ENCODE measurements around the gene GALNT18. TPM values are rescaled to one million over a fixed set of nuclear protein-coding genes. Genes with fewer than 3 reads are reported as not detected.

Gene GALNT18
- total and polyA plus RNA-seq, 2 experiments from 2014 or later: 4.3 to 10.8 TPM

DNA sequence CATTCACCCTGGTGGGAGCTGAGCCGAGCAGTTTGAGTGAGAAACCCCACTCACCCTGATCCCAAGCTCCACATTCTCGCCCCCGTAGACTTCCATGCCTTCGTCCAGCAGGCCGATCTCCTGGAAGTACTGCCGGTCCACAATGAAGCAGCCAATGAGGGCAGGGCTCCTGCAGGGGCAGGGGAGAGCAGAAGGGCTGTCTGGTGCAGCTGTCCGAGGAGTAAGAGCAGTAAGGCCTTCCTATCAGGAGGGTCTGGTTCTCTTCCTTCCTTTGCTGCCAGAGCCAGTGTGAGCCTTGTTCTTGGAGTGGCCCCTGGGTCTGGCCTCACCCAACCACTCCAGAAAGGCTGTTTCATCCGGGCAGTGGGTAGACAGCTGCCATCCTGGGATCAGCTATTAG, 249.3 kb downstream of the GALNT18 start:
- Histone ChIP-seq H3K9me2 (ENCODE audit: insufficient read depth) (no peaks in the 10 kb centered on the region), H3K4me2 (no peak overlapping the region), H3K4me3 (no peak overlapping the region), H2AFZ (no peak overlapping the region), H4K20me1 (replicated peaks; ENCODE audit: insufficient read depth) (no peaks in the 10 kb centered on the region), H3K27ac (ENCODE audit: low read depth) (no peak overlapping the region), H3K79me2 (replicated peaks; ENCODE audit: insufficient read depth) (no peaks in the 10 kb centered on the region), H3K36me3 (ENCODE audit: insufficient read depth) (no peaks in the 10 kb centered on the region), H3K27me3 (ENCODE audit: insufficient read depth) (no peaks in the 10 kb centered on the region), H3F3A (replicated peaks; ENCODE audit: low read depth) (no peaks in the 10 kb centered on the region), H3K4me1 (ENCODE audit: insufficient read depth) (peaks cover 7% of the 10 kb centered on the region; the same call in 1 of the 2 replicates)
- DNase-seq (ENCODE audit: low spot score) (no peak), ATAC-seq (no peak)
- no peak overlapping the region for H3K27ac Mint-ChIP-seq
- H3K36me3 Mint-ChIP-seq (ENCODE audit: low read depth): 0 out of 3 replicates have a peak, but pooled peaks cover 3% of the 10 kb centered on the region
- H3K27me3 Mint-ChIP-seq (ENCODE audit: insufficient read depth, low read depth, poor library complexity): peaks cover 2% of the 10 kb centered on the region
- no peak overlapping the region for H3K4me3 Mint-ChIP-seq
- no peaks in the 10 kb centered on the region; the same call in 2 of the 3 replicates for H3K9me3 Mint-ChIP-seq
- no peak for TF ChIP-seq REST (IDR thresholded peaks at IDR 0.05; ENCODE audit: unreplicated experiment)
- no peak for TF ChIP-seq CREB1 (CRISPR knock-in tag; IDR thresholded peaks at IDR 0.05; ENCODE audit: low read depth)
- TF ChIP-seq POLR2AphosphoS5 (IDR thresholded peaks at IDR 0.05; ENCODE audit: low read depth): no peak
- TF ChIP-seq, protein P1, sequence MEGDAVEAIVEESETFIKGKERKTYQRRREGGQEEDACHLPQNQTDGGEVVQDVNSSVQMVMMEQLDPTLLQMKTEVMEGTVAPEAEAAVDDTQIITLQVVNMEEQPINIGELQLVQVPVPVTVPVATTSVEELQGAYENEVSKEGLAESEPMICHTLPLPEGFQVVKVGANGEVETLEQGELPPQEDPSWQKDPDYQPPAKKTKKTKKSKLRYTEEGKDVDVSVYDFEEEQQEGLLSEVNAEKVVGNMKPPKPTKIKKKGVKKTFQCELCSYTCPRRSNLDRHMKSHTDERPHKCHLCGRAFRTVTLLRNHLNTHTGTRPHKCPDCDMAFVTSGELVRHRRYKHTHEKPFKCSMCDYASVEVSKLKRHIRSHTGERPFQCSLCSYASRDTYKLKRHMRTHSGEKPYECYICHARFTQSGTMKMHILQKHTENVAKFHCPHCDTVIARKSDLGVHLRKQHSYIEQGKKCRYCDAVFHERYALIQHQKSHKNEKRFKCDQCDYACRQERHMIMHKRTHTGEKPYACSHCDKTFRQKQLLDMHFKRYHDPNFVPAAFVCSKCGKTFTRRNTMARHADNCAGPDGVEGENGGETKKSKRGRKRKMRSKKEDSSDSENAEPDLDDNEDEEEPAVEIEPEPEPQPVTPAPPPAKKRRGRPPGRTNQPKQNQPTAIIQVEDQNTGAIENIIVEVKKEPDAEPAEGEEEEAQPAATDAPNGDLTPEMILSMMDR (conservative IDR thresholded peaks at IDR 0.05; ENCODE audit: low read depth in 2 of 2): no peak
- no peak for TF ChIP-seq EZH2 (IDR thresholded peaks at IDR 0.05; ENCODE audit: low read depth, unreplicated experiment)
- TF ChIP-seq JUNB (IDR thresholded peaks at IDR 0.05; ENCODE audit: unreplicated experiment): no peak
- no peak for TF ChIP-seq STAT1 (IDR thresholded peaks at IDR 0.05; ENCODE audit: unreplicated experiment)
- H3K4me1 Mint-ChIP-seq: peaks cover 22% of the 10 kb centered on the region

GRCh38 chr11:11370962-11371303, 250.9 kb downstream of the GALNT18 start:
- H3K4me2 ChIP-seq: no peak overlapping the region
- H3K79me2 ChIP-seq (replicated peaks; ENCODE audit: insufficient read depth): no peaks in the 10 kb centered on the region
- no peaks in the 10 kb centered on the region for H4K20me1 ChIP-seq (replicated peaks; ENCODE audit: insufficient read depth)
- Mint-ChIP-seq H3K4me3 (no peak overlapping the region), H3K9me3 (no peaks in the 10 kb centered on the region; the same call in 2 of the 3 replicates), H3K27me3 (ENCODE audit: insufficient read depth, low read depth, poor library complexity) (peaks cover 2% of the 10 kb centered on the region), H3K4me1 (peaks cover 22% of the 10 kb centered on the region), H3K36me3 (ENCODE audit: low read depth) (0 out of 3 replicates have a peak, but pooled peaks cover 3% of the 10 kb centered on the region), H3K27ac (no peak overlapping the region)
- H2AFZ ChIP-seq: no peak overlapping the region
- DNase-seq (ENCODE audit: low spot score): no peak
- no peaks in the 10 kb centered on the region for H3K36me3 ChIP-seq (ENCODE audit: insufficient read depth)
- peaks cover 7% of the 10 kb centered on the region; the same call in 1 of the 2 replicates for H3K4me1 ChIP-seq (ENCODE audit: insufficient read depth)
- H3K27ac ChIP-seq (ENCODE audit: low read depth): no peak overlapping the region
- no peaks in the 10 kb centered on the region for H3F3A ChIP-seq (replicated peaks; ENCODE audit: low read depth)
- no peak overlapping the region for H3K4me3 ChIP-seq
- ATAC-seq: no peak
- no peaks in the 10 kb centered on the region for H3K27me3 ChIP-seq (ENCODE audit: insufficient read depth)
- no peaks in the 10 kb centered on the region for H3K9me2 ChIP-seq (ENCODE audit: insufficient read depth)
- TF ChIP-seq POLR2AphosphoS5 (IDR thresholded peaks at IDR 0.05; ENCODE audit: low read depth) (no peak), NANOG (IDR thresholded peaks at IDR 0.05; ENCODE audit: borderline replicate concordance) (no peak), ETS1 (IDR thresholded peaks at IDR 0.05) (no peak), CREB1 (CRISPR knock-in tag; IDR thresholded peaks at IDR 0.05; ENCODE audit: low read depth) (no peak), STAT1 (IDR thresholded peaks at IDR 0.05; ENCODE audit: unreplicated experiment) (no peak), ZNF114 (CRISPR knock-in tag; IDR thresholded peaks at IDR 0.05) (no peak)
